ENCODE data around the gene APEX2. TPM values are rescaled to one million over a fixed set of nuclear protein-coding genes. Genes with fewer than 3 reads are reported as not detected.

Gene APEX2
- total RNA-seq, 1 donor from 2014 or later: 19.6 TPM

DNA sequence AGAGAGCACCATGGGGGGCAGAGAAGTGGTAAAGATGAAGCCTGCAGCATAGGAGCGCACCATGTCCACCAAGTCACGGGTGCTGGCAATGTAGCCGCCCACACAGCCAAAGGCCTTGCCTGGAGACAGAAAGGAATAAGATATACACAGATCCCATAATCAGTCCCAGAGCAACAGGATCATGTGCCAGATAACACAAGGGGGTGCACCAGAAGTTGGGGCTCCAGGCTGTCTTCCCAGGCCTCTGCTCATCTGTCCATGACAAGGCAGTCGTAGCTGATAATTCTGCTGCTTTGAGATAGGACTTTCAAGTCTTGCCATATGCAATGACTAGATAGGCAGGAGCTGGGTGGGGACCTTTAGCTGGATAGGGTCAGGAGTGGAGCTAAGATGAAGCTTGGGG is 14.7 kb downstream of the APEX2 start:
- H3K9me3 Mint-ChIP-seq: no peaks in the 10 kb centered on the region
- H3K27ac Mint-ChIP-seq: no peak overlapping the region
- POLR2A ChIA-PET: no interaction called here
- TF ChIP-seq, protein P1, sequence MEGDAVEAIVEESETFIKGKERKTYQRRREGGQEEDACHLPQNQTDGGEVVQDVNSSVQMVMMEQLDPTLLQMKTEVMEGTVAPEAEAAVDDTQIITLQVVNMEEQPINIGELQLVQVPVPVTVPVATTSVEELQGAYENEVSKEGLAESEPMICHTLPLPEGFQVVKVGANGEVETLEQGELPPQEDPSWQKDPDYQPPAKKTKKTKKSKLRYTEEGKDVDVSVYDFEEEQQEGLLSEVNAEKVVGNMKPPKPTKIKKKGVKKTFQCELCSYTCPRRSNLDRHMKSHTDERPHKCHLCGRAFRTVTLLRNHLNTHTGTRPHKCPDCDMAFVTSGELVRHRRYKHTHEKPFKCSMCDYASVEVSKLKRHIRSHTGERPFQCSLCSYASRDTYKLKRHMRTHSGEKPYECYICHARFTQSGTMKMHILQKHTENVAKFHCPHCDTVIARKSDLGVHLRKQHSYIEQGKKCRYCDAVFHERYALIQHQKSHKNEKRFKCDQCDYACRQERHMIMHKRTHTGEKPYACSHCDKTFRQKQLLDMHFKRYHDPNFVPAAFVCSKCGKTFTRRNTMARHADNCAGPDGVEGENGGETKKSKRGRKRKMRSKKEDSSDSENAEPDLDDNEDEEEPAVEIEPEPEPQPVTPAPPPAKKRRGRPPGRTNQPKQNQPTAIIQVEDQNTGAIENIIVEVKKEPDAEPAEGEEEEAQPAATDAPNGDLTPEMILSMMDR (IDR thresholded peaks at IDR 0.05): no peak
- DNase-seq: no peak
- CTCF ChIA-PET: no interaction called here
- no peak overlapping the region for H3K4me3 Mint-ChIP-seq
- no peaks in the 10 kb centered on the region for H3K27me3 Mint-ChIP-seq
- H3K4me1 Mint-ChIP-seq: no peaks in the 10 kb centered on the region
- no peaks in the 10 kb centered on the region for H3K36me3 Mint-ChIP-seq (ENCODE audit: low read depth)
- ATAC-seq (ENCODE audit: low read depth): no peak
- intact Hi-C loops (cut with micrococcal nuclease): no loop called here

DNA sequence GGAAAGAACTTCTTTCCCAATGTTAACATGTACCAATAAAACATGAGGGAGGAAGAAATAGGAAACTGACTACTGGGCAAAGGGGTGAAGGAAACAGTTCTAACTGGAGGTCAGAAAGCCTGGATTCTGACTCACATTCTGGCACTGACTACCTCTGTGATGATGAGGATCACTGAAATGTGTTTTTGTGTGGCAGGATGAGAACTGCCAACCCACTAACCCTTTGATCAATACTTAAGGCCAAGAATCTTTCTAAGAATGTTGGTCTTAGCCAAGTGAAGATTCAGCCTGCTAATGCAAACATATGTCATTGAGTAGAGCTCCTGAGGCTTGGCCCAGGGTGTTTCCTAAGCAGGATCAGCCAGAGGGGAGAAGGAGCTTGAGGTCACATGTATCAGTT is 26.0 kb downstream of the APEX2 start:
- no peak for ATAC-seq (ENCODE audit: low read depth)
- ChIA-PET CTCF (no interaction called here), POLR2A (no interaction called here)
- H3K27me3 Mint-ChIP-seq: no peaks in the 10 kb centered on the region
- H3K36me3 Mint-ChIP-seq (ENCODE audit: low read depth): no peaks in the 10 kb centered on the region
- H3K4me1 Mint-ChIP-seq: no peaks in the 10 kb centered on the region
- no peaks in the 10 kb centered on the region for H3K9me3 Mint-ChIP-seq
- no peak for DNase-seq
- no peak overlapping the region for H3K27ac Mint-ChIP-seq
- TF ChIP-seq, protein P1 (IDR thresholded peaks at IDR 0.05): no peak
- no peak overlapping the region for H3K4me3 Mint-ChIP-seq
- intact Hi-C loops (cut with micrococcal nuclease): no loop called here

DNA sequence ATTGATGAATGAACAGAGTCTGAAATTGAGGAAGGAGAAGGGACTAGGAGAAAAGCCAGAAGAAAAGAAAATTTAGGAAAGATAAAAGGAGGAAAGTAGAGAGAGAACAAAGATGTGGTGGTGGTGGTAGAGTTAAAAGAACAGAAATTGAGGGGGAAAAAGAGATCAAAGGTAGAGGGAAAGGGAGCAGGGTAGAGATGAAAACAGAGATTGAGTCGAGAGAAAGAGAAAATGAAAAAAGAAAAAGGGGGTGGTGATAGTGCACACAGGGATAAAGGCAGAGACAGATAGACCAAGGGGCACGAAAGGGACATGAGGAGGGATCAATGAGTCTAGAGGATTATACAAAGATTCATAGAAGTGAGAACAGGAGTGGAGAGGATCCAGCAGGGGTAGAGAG is 26.7 kb downstream of the APEX2 start:
- CTCF ChIA-PET: no interaction called here
- H3K27me3 Mint-ChIP-seq: no peaks in the 10 kb centered on the region
- H3K27ac Mint-ChIP-seq: no peak overlapping the region
- H3K4me1 Mint-ChIP-seq: no peaks in the 10 kb centered on the region
- intact Hi-C loops (cut with micrococcal nuclease): no loop called here
- no peaks in the 10 kb centered on the region for H3K9me3 Mint-ChIP-seq
- DNase-seq (no peak), ATAC-seq (ENCODE audit: low read depth) (no peak)
- TF ChIP-seq, protein P1 (IDR thresholded peaks at IDR 0.05): no peak
- no peak overlapping the region for H3K4me3 Mint-ChIP-seq
- POLR2A ChIA-PET: no interaction called here
- H3K36me3 Mint-ChIP-seq (ENCODE audit: low read depth): no peaks in the 10 kb centered on the region

DNA sequence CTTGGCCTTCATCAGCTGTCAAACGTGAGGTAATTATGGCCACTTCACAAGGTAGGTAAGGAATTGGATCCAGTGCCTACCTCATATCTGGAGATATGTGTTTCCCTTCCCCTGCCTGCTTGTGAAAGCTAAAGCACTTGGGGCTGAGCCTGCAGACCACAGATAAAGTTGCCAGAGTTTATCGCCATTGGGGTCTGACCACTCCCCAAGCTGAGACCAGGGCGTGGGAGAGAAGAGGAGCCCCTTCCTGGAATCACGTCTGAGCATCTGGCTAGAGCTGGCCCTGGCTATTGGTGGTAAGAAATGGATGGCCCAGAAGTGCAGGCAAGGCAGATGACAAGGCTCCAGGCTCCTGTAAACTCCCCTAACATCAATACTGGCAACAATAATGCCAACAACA is 27.9 kb downstream of the APEX2 start:
- Mint-ChIP-seq H3K27me3 (no peaks in the 10 kb centered on the region), H3K27ac (no peak overlapping the region), H3K4me3 (no peak overlapping the region), H3K36me3 (ENCODE audit: low read depth) (no peaks in the 10 kb centered on the region), H3K9me3 (no peaks in the 10 kb centered on the region), H3K4me1 (no peaks in the 10 kb centered on the region)
- DNase-seq (no peak), ATAC-seq (ENCODE audit: low read depth) (no peak)
- POLR2A ChIA-PET: no interaction called here
- intact Hi-C loops (cut with micrococcal nuclease): no loop called here
- CTCF ChIA-PET: no interaction called here
- TF ChIP-seq, protein P1 (IDR thresholded peaks at IDR 0.05): no peak

DNA sequence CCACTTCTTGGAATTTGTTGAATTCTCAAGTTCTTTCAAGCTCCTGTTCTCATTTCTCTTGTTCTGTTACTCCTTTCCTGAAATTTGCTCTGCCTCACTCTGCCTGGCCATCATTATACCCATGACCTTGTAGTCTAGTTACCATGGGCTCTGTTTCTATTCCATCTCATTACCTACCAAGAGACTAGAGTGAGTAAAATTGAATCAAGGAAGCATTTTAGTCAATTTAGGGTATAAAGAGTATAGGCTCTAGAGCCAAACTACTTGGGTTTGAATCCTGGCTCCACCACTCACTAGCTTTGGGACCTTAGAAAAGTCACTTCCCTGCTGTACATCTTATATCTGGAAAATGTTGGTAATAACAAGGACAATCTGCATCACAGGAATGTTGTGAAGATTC is 28.4 kb downstream of the APEX2 start:
- Mint-ChIP-seq H3K4me3 (no peak overlapping the region), H3K36me3 (ENCODE audit: low read depth) (no peaks in the 10 kb centered on the region), H3K27ac (no peak overlapping the region), H3K27me3 (no peaks in the 10 kb centered on the region), H3K9me3 (no peaks in the 10 kb centered on the region), H3K4me1 (no peaks in the 10 kb centered on the region)
- intact Hi-C loops (cut with micrococcal nuclease): no loop called here
- DNase-seq: no peak
- ChIA-PET POLR2A (interaction anchor here (0.6 kb wide), 1 partner anchor 986 kb away, joined by 3 read pairs; no protein-coding TSS in a partner anchor), CTCF (no interaction called here)
- TF ChIP-seq, protein P1 (IDR thresholded peaks at IDR 0.05): no peak
- ATAC-seq (ENCODE audit: low read depth): no peak

Data from activated B cell treated with CpG ODN at 0.5 μM for 24 hours (primary cell).